Activated CD8-positive, alpha-beta memory T cell treated with anti-CD3 and anti-CD28 coated beads, Interleukin-2, amount 50 U/mL, for 1 hour (primary cell): Measurements from ENCODE around the gene TEX28.
"Not testable (repeated sequence)": the region's sequence is repeated elsewhere in the genome, so short reads cannot be mapped to it uniquely, and the experiment has no call there.

Experiments
- DNase-seq: peaks from one replicate; pipeline ENCODE4 v3.0.0-alpha.2; 2020; ENCODE audit errors: extremely low read depth

Gene TEX28

DNA sequence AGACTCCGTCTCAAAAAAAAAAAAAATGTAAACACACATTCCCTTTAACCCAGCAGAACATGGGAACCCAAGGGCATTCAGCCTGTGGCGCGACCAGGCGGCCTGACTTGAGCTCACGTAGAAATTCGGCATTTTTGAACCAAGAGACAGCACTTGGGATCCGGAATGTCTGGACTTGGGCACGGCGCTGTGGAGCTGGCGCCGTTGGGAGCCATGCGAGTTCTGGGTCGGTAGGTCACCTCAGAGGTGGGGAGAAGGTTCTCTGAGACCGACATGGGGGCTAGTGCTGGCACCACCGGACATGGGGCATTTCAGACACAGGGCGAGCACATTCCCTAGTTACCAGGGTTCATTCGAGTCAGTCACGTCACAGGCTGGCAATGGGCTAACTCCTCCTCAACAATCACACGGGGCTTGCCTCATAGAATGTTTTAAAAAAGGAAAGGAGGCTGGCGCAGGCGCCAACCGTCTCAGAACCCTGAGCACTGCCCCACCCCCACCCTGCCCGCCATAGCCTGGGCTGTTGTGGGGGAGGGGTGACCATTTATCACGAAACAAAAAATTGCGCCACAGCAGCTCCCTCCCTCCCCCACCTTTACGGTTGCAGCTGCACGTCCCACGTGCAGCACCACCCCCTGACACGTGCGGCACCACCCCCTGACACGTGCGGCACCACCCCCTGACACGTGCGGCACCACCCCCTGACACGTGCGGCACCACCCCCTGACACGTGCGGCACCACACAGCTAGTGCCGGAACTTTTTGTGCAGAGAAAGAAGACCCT lies at the start of gene TEX28:
Gene TEX28, minus strand, starts transcription at position 334 of the 784 bp plus-strand sequence. CDS start 3,007 bp downstream, outside the sequence.
- DNase-seq: no peak

DNA sequence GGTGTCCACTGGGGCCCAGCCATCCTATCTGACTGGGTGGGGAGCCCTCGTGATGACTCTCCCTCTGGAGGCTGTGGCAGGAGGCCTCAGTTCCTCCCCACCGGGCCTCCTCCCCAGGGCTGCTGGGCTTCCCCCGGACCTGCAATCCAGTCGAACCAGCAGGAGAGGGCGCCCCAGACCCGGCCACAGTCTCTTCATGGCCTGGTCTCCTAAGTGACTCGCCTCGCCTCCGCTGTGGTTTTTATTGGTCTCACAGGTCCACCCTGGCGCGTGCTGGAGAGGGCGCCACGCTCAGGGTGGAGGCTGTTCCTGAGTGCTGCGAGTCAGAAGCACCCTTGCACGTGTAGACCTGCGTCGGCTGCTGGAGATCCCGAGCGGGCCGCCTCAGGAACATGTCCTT lies 48.7 kb upstream of the TEX28 start:
- DNase-seq: not testable (repeated sequence)

DNA sequence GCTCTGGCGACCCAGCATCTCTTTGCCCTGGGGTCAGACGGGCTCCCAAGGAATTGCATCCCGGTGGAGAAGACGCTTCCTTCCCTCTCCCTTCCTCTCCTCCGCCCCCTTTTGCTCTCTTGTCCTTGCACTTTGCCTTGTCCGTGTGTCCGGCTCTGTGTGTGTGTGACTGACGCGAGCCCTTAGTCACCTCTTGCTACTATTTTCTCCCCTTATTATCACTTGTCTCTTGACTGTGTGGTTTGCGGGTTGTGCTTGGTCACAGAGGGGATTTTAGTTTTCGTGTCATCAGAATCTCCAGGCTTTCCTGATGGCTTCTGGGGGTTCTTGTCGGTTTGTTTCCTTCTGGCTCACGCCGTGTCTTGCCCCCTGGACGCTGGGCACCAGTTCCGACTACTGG lies 48.1 kb upstream of the TEX28 start:
- DNase-seq: not testable (repeated sequence)

DNA sequence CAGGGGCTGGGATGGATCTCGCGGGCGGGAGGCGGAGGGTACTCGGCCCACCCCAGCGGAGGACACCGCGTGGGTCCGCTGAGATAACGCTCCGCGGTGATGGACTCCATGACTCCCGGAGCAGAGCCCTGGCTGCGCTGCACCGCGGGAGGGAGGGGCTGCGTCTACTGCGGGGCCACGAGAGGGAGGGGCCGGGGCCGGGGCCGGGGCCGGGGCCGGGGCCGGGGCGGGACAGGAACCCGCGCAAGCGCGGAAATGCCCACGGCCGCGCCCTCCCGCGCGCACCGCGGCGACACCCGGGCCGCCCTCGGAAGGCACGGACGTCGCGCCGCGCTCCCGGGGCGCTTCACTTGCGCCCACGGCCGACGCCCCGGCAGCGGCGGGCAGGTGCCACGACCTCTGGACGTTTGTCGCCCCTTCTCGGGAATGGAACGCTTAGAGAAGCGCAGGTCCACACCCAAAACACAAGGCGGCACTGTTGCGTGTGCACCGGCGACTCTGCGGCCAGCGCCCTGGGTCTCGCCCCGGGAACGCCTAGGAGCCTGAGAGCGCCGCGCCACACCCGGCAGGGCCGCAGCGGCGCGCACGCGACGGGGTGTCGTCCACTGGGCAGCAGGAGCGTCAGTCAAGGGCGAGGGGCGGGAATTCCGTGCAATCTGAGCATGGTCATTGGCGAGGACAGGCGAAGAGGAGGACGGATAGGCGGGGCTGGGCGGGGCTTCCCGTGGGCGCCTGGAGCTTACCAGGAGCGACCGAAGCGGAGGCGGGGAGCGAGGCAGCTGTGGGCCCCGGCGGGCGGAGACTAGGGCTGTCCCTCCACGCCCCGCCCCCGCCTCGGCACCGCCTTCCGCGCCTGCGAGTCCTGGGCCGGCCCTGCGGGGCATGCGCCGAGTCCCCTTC lies 46.7 kb upstream of the TEX28 start:
- DNase-seq: not testable (repeated sequence)

- DNase-seq: no peak
These were observed 39.6 kb upstream of the TEX28 start for GRCh38 chrX:154334496-154334895.

DNA sequence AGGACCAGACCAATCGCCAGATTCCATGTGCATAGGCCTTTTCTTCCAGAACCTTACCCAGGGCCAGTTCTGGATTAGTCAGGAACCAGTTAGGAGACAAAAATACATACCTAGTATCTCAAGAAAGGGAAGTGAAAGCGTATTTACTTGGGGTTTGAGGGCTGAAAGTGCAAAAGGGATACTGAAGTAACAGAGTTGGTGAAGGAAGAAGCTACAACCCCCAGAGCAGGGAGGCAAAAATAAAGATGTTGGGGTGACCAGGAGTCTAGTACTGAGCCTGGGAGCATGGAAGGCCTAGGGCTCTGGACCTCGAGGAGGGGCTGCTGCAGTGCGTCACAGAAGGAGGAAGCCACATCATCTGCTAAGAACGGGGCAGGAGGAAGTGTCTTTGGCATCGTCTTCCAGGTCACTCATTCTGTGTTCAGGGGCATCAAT lies 38.9 kb upstream of the TEX28 start:
- no peak for DNase-seq

- DNase-seq: no peak
These were observed 38.2 kb upstream of the TEX28 start for GRCh38 chrX:154333116-154333515.

GRCh38 chrX:154332561-154332960 lies 37.6 kb upstream of the TEX28 start:
- DNase-seq: no peak

- no peak for DNase-seq
These were observed 34.4 kb upstream of the TEX28 start for GRCh38 chrX:154329294-154329693.

DNA sequence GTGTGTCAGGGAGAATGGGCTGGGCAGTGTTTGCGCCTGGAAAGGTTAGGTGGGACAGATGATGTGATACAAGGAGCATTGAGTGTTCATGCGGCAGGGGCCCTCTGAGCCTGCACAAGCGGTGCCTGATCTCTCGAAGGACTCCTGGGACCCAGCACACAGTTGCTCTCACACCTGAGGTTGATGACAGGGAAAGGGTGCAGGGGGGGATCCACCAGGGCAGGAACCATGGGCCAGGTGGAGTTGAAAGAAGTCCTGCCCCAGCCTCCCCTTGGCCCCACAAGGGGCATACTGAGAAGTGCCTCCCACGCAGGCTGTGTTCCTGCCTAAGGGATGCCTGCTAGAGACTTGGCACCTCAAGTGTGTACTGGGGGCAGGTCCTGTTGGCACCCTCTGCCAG lies 33.7 kb upstream of the TEX28 start:
- no peak for DNase-seq

GRCh38 chrX:154327038-154327820 lies 32.3 kb upstream of the TEX28 start:
- no peak for DNase-seq

GRCh38 chrX:154325541-154325940 lies 30.6 kb upstream of the TEX28 start:
- DNase-seq: no peak

- DNase-seq: no peak
These were observed 28.6 kb upstream of the TEX28 start for GRCh38 chrX:154323537-154323936.

DNA sequence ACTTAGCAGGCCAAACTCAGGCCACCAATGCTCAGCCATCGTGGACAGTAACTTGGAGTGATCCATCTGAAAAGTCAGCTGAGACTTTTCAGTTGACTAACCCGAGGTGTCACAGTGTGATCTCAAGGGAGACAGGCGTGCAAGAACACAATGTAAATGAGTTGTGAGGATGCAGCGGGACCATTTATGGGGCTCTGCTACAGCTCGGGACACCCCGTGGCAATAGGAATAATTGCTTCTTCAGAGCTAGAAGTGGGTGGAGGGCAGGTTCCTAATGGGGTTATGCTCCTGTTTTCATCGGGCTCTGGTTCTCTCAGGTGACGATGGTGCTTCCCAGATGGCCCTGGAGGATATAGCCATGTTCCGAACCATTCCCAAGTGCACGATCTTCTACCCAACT lies 28.0 kb upstream of the TEX28 start:
- DNase-seq: no peak

DNA sequence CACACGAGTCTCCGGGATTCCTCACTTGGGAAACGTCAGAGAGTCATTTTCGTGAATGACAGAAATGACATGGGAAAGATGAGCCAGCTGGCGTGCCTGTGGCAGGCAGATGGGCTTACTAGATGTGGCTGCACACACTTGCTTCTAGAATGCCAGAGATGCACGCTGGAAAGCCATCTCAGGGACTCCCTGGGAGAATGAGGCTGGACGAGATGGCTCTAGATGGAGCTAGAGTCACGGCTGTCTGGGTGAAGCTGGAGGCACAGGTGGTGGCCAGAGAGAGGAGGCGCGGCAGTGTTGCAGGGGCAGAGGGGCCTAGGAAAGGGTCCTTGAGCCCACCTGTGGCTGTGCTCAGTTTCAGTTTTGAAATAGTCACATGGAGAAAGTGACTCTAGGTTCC lies 26.7 kb upstream of the TEX28 start:
- no peak for DNase-seq

GRCh38 chrX:154321152-154321551 lies 26.2 kb upstream of the TEX28 start:
- DNase-seq: no peak

GRCh38 chrX:154320406-154320805 lies 25.5 kb upstream of the TEX28 start:
- DNase-seq: no peak

GRCh38 chrX:154317391-154317995 lies 22.6 kb upstream of the TEX28 start:
- no peak for DNase-seq

DNA sequence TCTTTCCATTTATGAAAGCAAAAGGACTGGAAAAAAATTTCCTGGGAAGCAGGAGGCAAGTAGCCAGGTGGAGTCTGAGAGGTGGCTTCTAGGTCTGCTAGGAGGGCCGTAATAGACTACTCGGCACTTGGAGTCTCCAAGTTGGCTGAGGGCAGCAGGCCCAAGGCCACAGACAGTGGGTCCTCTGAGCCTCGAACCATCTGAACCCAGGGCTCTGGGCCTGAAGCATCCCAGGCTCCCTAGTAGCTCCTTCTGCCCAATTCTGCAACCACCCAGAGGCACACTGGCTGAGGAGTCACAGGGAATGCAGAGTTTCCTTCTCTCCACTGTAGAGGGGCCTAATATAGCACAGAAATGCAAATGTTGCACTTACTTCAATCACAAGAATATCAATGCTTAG lies 20.5 kb upstream of the TEX28 start:
- DNase-seq: no peak

GRCh38 chrX:154313147-154313546 lies 18.2 kb upstream of the TEX28 start:
- DNase-seq: no peak

DNA sequence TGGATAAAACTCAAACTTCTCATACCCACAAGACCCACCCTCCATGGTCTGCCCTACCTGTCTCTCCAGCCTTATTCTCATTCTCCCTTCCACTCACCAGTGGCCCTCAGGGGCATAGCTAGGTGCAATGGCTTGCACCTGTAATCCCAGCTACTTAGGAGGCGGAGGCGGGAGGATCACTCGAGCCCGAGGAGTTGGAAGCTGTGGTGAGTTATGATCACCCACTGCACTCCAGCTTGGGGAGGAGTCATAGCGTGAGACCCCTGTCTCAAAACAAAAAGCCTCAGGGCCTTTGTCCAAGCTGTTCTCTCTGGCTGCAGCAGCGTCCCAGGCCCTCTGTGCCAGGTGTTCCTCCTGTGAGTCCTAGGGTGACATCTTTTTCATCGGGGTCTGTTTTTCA lies 17.2 kb upstream of the TEX28 start:
- DNase-seq: no peak
